GM18870 (cell line): ENCODE data around the gene GPR132.
A peak's percentile ranks its signal among the peaks of the same experiment; 100 is the strongest.
"Not testable (repeated sequence)": the region's sequence is repeated elsewhere in the genome, so short reads cannot be mapped to it uniquely, and the experiment has no call there.

Source experiments
- ATAC-seq: cut with Tn5 transposase; IDR thresholded peaks from one replicate; pipeline ENCODE4 v1.9.1; 2021; ENCODE audit warnings: moderate library complexity; ENCODE audit not compliant: unreplicated experiment

GPR132 gene

DNA sequence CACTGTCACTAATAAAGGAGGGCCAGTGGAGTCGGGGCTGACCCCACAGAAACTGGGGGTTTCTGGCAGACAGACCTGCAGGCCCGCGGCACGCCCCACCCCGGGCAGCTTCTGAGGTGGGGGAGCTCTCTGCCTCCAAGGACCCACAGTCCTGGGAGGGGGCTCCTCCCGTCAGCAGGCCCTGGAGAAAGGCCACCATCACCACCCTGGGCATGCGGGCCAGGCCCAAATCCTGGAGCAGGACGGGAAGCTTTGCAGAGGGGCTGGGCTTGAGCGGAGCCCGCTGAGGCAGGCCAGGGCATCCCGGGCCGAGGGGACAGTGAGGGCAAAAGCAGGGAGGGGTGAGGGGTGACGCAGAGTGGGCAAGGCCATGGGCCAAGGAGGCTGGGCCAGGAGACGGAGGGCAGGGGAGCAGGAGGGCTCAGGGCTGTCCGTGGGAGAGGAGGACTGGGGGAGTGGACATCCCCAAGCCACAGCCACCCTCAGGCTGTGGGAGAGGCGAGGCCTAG is 11.1 kb upstream of the GPR132 start:
- no peak for ATAC-seq

DNA sequence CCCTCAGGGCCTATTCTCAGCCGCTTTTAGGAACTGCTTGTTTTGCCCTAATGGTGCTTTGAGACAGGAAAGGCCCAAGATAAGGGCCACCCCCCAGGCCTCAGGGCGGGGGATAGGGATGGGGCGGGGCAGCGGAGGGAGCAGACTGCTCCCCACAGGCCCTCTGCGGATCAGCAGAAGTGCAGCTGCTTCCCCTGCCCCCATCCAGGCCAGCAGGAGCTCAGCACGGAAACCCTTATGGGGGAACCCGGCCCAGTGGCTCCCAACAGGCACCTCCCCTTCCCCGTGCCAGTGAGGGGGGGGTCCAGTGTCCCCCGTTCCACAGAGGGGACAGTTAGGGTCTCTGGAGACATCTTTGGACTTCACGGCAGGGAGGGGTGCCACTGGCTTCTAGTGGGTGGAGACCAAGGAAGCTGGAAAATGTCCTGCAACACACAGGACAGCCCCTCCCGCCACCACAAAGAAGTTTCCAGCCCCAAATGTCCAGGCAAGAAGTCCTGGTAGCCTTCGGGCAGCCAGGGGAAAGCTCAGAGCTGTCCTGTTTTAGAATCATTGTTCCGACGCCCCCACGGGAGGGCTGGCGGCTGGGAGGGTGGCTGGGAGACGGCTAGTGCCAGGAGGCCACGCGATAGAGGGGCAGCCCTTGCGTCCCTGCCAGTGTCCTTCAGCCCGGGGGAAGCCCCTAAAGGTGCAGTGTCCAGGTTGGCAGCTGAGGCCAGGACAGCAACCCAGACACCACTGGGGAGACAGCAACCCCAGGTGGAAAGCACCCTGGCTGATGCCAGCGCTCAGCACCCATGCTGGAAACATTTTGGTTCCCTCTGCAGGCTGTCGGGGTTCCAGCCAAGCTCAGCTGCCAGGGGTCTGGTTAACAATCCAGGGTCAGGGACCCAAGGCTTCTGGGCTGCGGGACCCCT is 10.4 kb upstream of the GPR132 start:
- ATAC-seq: no peak

- no peak for ATAC-seq
These were observed 9.4 kb upstream of the GPR132 start for GRCh38 chr14:105074601-105075053.

- ATAC-seq: no peak
These were observed 8.7 kb upstream of the GPR132 start for GRCh38 chr14:105073720-105074600.

- no peak for ATAC-seq
These were observed 7.9 kb upstream of the GPR132 start for GRCh38 chr14:105072892-105073719.

DNA sequence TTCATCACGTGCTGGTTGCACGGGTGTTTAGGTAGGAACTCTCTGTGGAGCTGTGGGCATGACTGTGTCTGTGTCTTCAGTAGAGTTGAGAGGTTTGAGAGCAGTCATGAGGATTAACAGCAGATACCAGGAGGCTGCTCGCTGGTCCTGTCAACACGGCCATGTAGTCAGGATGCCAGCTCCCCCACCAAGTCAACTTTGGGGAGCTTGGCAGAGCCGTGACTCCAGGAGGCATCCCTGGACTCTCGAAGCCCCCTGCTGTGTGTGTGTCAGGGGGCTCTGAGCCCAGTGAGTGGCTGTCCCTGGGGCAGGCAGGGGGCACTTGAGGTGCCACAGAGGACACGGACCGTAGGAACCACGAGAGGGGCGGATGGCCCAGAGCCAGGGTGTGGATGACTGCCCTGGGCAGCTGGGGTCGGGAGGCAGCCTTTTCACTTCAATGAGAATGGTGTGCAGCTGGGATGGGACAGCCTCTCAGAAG is 7.2 kb upstream of the GPR132 start:
- ATAC-seq: no peak

GRCh38 chr14:105071942-105072341 is 6.7 kb upstream of the GPR132 start:
- no peak for ATAC-seq

GRCh38 chr14:105071326-105071725 is 6.1 kb upstream of the GPR132 start:
- ATAC-seq: no peak

DNA sequence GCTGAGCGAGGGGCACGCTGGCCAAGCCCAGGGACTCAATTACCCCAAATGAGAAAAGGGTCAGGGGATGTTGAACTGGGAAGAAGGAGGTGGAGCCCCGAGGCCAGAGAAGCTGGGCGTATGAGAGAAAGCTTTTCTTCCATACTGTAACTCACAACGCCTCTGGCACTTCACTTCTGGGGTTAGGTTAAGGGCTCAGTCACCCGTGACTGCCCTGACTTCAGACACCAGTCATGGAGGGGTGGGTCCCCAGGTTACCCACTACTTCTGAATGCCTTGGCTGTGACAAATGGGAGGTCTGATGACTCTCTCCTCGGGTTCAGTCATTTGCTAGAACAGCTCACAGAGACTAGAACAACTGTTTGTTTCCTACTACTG is 5.5 kb upstream of the GPR132 start:
- ATAC-seq: no peak

DNA sequence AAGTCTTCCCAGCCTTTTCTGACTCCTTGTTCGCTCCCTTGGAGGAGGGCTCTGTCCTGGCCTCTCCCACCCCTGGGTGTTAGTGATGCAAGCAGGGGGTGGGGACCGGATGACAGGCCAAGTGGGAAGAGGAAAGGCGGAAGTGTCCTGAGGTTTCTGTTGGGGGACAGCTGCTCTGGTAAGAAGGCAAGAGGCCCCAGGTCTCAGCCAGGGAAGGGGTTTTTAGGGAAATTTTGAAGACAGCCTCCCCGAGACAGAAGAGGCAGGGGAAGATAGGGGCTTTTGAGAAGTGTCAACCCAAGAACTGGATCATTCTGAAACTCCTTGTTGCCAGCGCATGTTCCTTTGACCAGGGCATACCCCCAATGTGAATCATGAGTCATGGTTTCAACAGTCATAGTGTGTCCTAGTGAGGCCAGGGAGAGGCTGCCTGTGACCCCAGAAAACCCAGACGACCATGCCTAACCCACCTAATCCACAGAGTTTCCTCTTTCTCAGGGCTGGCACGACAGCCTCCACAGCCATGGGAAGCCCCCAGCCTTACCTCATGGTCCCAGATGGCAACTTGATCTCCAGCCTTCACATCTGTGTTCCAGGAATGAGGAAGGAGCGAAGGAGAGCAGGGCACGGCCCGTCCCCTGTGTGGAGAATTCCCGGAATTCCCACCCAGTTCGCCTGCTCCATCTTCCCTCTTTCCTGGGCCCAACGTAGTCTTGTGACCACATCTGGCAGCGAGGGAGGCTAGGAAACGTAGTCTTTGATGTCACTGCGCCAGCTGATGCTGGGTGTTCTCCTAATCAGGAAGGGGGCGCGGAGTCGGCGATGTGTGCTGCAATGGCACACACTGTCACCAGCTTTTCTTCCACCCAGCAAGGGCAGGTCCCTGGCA is 4.9 kb upstream of the GPR132 start:
- ATAC-seq: peak; percentile 39

- no peak for ATAC-seq
These were observed 4.3 kb upstream of the GPR132 start for GRCh38 chr14:105069522-105069870.

DNA sequence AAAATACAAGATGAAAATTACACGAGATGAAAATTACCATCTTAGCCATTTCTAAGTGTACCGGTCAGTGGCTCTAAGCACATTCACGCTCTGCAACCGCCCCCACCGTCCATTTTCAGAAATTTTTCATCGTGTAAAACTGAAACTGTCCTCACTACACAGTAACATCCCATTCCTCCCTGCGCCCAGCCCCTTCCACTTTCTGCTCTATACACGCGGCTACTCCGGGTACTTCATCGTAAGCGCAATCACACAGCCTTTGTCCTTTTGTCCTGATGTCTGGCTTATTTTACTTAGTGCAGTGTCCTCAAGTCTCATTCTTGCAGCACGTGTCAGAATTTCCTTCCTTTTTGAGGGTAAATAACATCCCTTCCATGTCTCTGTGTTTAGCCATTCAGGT is 3.6 kb upstream of the GPR132 start:
- ATAC-seq: no peak

DNA sequence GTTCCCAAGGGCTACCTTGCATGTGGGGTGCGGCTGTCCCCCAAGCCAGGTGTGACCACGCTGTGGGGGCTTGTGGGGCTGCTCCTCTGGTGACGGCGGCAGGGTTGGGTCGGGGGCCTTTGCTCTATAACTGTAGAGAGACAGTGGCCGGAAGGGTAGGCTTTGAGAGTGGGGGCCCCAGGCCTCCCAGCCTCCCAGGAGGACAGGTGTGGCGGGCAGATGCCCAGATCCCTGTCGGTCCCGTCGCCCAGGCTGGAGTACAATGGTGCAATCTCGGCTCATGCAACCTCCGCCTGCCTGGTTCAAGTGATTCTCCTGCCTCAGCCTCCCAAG is 2.7 kb upstream of the GPR132 start:
- ATAC-seq: no peak

GRCh38 chr14:105067140-105067968 is 2.1 kb upstream of the GPR132 start:
- no peak for ATAC-seq

DNA sequence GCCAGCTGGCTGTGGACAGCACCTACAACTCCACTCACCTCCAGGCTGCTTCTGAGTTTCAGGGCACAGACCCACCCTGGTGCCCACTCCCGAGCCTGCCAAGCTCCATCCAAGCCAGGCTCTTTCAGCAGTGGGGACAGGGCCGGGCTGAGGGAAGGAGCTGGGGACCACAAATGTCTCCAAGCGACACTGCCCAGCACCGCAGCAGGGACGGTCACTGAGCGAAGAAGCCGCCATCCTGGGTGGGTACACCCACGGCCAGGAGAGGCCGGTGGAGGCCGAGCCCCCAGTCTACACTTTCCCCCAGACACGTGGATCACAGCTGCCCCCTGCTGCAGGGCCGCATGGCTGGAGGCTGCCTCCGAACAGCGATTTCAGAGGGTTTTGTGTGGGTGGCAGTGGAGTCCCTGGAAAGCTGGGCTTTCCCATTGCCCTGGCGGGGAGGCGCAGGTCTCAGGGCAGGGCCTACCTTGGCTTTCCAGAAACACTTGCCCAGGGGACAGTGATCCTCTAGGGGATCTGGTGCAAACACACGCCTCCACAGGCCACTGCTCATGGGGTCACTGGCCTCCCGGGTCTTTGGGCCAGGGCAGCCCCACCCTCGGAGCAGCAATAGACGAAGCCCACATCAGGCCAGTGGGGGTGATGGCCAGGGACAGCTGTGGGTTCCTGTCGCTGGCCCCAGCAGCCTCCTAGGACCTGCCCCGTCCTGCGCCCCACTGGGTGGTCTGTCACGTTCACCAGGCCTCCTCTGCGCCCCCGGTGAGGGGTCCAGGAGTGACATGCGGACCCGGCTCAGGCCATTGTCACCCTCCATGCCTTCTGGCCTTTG is 1.2 kb upstream of the GPR132 start:
- no peak for ATAC-seq

- ATAC-seq: no peak
These were observed 498 bp downstream of the GPR132 start for GRCh38 chr14:105064721-105065143.

DNA sequence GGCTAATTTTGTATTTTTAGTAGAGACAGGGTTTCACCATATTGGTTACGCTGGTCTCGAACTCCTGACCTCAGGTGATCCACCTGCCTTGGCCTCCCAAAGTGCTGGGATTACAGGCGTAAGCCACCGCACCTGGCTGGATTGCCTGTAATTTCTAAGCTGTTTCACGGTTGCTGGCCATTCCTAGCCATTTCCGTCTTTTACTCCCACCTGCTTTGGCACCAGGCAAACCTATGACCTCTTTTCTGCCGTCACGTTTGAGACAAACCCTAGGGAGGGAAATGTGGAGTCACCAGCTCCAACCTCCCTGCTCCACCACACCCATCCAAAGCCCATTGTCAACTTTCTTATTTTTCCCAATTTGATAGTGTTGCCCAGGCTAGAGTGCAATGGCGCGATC is 1.2 kb downstream of the GPR132 start:
- no peak for ATAC-seq

GRCh38 chr14:105063506-105063905 is 1.7 kb downstream of the GPR132 start:
- not testable (repeated sequence) for ATAC-seq
